ENCODE data around the gene DYNLT1. TPM values are rescaled to one million over a fixed set of nuclear protein-coding genes. Genes with fewer than 3 reads are reported as not detected.
"Not testable (repeated sequence)": the region's sequence is repeated elsewhere in the genome, so short reads cannot be mapped to it uniquely, and the experiment has no call there.

DYNLT1 gene
- total RNA-seq, 6 donors from 2014 or later, result 49.2 to 119 (median 100) TPM

GRCh38 chr6:158636778-158637177, 7.8 kb downstream of the DYNLT1 start:
- no peak for ATAC-seq (ENCODE audit: low FRiP score in 2 of 2)
- WGBS, 2 donors, result 91 to 96% methylated on average over 8 of the region's 8 CpGs
- no peak for TF ChIP-seq POLR2AphosphoS5 (IDR thresholded peaks at IDR 0.05)
- TF ChIP-seq POLR2A (IDR thresholded peaks at IDR 0.05), result no peak
- TF ChIP-seq CTCF (IDR thresholded peaks at IDR 0.05), result no peak
- TF ChIP-seq EP300 (IDR thresholded peaks at IDR 0.05), result no peak

GRCh38 chr6:158635427-158636073, 9.0 kb downstream of the DYNLT1 start:
- ATAC-seq (ENCODE audit: low FRiP score in 2 of 2) (no peak), DNase-seq (peak in 1 of 2 donors; percentile 14)
- peaks cover 18 to 31% (median 21%) of the 10 kb centered on the region in 4 donors for H3K4me1 ChIP-seq
- no peak overlapping the region for H3K27ac ChIP-seq
- H3K9me3 ChIP-seq, result no peaks in the 10 kb centered on the region
- no peak overlapping the region for H3K4me3 ChIP-seq
- WGBS, 2 donors, result 90 to 93% methylated on average over 7 of the region's 7 CpGs
- peaks cover 5 to 62% (median 32%) of the 10 kb centered on the region in 4 donors for H3K36me3 ChIP-seq
- TF ChIP-seq POLR2A (IDR thresholded peaks at IDR 0.05), result no peak
- TF ChIP-seq CTCF (IDR thresholded peaks at IDR 0.05), result no peak
- TF ChIP-seq EP300 (IDR thresholded peaks at IDR 0.05), result no peak
- TF ChIP-seq POLR2AphosphoS5 (IDR thresholded peaks at IDR 0.05), result no peak
- no peaks in the 10 kb centered on the region for H3K27me3 ChIP-seq

More at GRCh38 chr6:158636778-158637177, 7.8 kb downstream of the DYNLT1 start:
- H3K36me3 ChIP-seq, result peaks cover 5 to 53% (median 28%) of the 10 kb centered on the region in 4 donors
- no peaks in the 10 kb centered on the region for H3K27me3 ChIP-seq
- no peak overlapping the region for H3K4me3 ChIP-seq
- H3K4me1 ChIP-seq, result peaks cover 13 to 31% (median 14%) of the 10 kb centered on the region in 4 donors
- DNase-seq, result no peak
- H3K9me3 ChIP-seq, result no peaks in the 10 kb centered on the region
- no peak overlapping the region for H3K27ac ChIP-seq

GRCh38 chr6:158634695-158635426, 9.7 kb downstream of the DYNLT1 start:
- H3K9me3 ChIP-seq, result no peaks in the 10 kb centered on the region
- DNase-seq, result no peak
- 76 to 78% methylated on average over 6 of the region's 6 CpGs for WGBS, 2 donors
- no peak for TF ChIP-seq POLR2AphosphoS5 (IDR thresholded peaks at IDR 0.05)
- no peak for TF ChIP-seq POLR2A (IDR thresholded peaks at IDR 0.05)
- no peak for TF ChIP-seq EP300 (IDR thresholded peaks at IDR 0.05)
- no peak for TF ChIP-seq CTCF (IDR thresholded peaks at IDR 0.05)
- no peak overlapping the region for H3K4me3 ChIP-seq
- no peak overlapping the region for H3K27ac ChIP-seq
- peaks cover 7 to 64% (median 31%) of the 10 kb centered on the region in 4 donors for H3K36me3 ChIP-seq
- H3K4me1 ChIP-seq, result peaks cover 16 to 26% (median 19%) of the 10 kb centered on the region in 4 donors
- H3K27me3 ChIP-seq, result no peaks in the 10 kb centered on the region
- ATAC-seq (ENCODE audit: low FRiP score in 2 of 2), result no peak

DNA sequence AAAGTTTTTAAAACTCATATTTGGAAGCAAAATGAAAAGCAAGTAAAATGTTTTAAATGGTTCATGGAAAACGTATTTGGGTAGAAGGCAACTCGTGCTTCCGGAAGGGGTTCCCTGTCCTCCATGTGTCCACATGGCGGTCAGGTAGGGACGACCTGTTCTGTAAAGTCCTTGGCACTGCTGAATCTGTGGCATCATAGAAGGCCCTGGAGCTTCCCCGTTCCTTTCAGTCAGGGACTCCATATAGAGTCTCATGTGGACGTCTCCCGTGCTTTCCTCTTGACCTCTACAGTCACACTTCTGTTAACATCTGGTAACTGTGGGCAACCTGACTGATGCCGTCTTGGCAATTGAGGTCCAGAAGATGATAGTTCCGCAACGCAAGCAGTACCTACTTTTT, 11.4 kb downstream of the DYNLT1 start:
- no peak for TF ChIP-seq CTCF (IDR thresholded peaks at IDR 0.05)
- no peak for TF ChIP-seq POLR2A (IDR thresholded peaks at IDR 0.05)
- TF ChIP-seq POLR2AphosphoS5 (IDR thresholded peaks at IDR 0.05), result no peak
- H3K27ac ChIP-seq, result peak overlapping the region in 1 of 4 donors; percentile 65
- peak in 1 of 2 donors; percentile 18 for DNase-seq
- ATAC-seq (ENCODE audit: low FRiP score in 2 of 2), result no peak
- no peak overlapping the region for H3K4me3 ChIP-seq
- 93 to 95% methylated on average over 11 of the region's 11 CpGs for WGBS, 2 donors
- peaks cover 16 to 22% (median 19%) of the 10 kb centered on the region in 4 donors for H3K4me1 ChIP-seq
- no peaks in the 10 kb centered on the region for H3K9me3 ChIP-seq
- H3K36me3 ChIP-seq, result peaks cover 9 to 81% (median 42%) of the 10 kb centered on the region in 4 donors
- no peaks in the 10 kb centered on the region for H3K27me3 ChIP-seq

DNA sequence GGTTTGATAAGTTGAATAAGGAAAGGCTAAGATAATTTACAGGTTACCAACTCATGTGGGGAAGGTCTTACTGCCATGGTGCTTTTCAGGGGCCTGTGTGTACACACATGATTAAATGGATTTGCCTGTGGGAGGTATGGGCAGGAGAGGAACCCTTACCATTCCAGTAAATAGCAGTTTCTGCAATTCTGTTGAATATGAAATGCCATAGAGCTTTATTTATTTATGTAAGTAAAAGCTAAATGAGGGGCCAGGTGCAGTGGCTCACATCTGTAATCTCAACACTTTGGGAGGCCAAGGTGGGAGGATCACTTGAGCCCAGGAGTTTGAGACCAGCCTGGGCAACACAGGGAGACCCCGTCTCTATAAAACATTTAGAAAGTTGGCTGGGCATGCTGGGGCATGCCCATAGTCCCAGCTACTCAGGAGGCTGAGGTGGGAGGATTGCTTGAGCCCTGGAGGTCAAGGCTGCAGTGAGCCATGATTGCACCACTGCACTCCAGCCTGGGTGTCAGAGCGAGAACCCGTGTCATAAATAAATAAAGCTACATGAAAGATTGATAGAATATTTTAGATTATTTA, 11.9 kb downstream of the DYNLT1 start:
- not testable (repeated sequence) for H3K27me3 ChIP-seq; DNase-seq; ATAC-seq (ENCODE audit: low FRiP score in 2 of 2); H3K4me3 ChIP-seq; H3K9me3 ChIP-seq
- WGBS, 2 donors, result 94% methylated on average over 3 of the region's 3 CpGs
- H3K36me3 ChIP-seq, result peaks cover 9 to 83% (median 44%) of the 10 kb centered on the region in 4 donors
- peaks cover 16 to 22% (median 19%) of the 10 kb centered on the region in 4 donors for H3K4me1 ChIP-seq
- H3K27ac ChIP-seq, result peak overlapping the region; percentile 47 to 74 (median 61)

Data from upper lobe of left lung (tissue), 6 donors.